GM12891 (cell line): Measurements from ENCODE around the gene THPO.

Source experiments
- PAX5 ChIP-seq: IDR thresholded peaks from 2 replicates; pipeline ENCODE4 v1.6.1; 2011; ENCODE audit warnings: low read length, moderate library complexity, mild to moderate bottlenecking; ENCODE audit not compliant: insufficient read depth, severe bottlenecking
- POLR2A ChIP-seq: IDR thresholded peaks from 2 replicates; pipeline ENCODE4 v1.6.1; 2011; ENCODE audit warnings: low read depth, low read length, control low read depth
- POLR2AphosphoS5 ChIP-seq: IDR thresholded peaks from 2 replicates; pipeline ENCODE4 v1.6.1; 2011; ENCODE audit warnings: low read depth, low read length, control low read depth
- POU2F2 ChIP-seq: IDR thresholded peaks from 2 replicates; pipeline ENCODE4 v1.6.1; 2011; ENCODE audit warnings: low read depth, mild to moderate bottlenecking, control low read depth, low read length, moderate library complexity
- SPI1 ChIP-seq: IDR thresholded peaks from 2 replicates; pipeline ENCODE4 v1.6.1; 2011; ENCODE audit warnings: low read depth, low read length, control low read depth
- TAF1 ChIP-seq: IDR thresholded peaks from 2 replicates; pipeline ENCODE4 v1.6.1; 2011; ENCODE audit warnings: low read depth, low read length, control low read depth

DNA sequence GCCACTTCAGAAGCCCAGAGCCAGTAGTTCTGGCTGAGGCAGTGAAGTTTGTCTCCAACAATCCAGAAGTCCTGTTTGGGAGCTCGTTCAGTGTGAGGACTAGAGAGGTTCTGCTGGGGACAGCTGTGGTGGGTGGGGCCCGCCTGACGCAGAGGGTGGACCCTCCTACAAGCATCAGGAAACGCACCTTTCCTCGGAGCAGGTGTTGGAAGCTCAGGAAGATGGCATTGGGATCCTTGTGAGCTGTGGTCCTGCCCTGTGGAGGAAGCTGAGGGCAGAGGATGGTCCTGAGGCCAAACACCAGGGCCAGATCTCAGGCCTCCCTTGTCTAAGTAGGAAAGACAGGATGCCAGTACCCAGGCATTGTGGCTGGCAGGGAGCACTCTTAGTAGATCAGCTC, 5.1 kb downstream of the THPO start:
- TF ChIP-seq POLR2A (no peak), POLR2AphosphoS5 (no peak), TAF1 (no peak), SPI1 (no peak), PAX5 (no peak), POU2F2 (no peak)
